Activated naive CD4-positive, alpha-beta T cell (primary cell): Measurements from ENCODE around the gene ELAVL4.

Source experiments
- DNase-seq, 4 experiments: peaks; one replicate each; lab custom pipeline; 2025; lab: John Stamatoyannopoulos, UW

ELAVL4 gene

DNA sequence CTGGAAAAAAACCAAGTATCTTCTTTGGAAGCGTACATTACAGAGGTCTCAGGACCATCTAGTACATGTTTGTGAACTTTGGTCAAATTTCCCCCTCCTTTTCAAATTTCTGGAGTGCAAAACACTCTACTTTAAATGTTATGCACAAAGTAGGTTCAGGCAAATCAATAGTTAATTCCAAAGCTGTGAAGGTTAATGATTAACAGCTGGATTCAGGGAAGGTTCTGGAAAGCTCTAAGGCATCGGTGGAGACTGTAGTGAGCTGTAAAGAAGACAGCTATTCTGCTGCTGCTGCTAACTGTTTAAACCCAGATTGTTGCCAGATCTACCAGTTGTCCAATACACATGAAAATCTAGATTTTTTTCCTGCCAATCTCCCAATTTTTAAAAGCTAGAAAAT, 70.9 kb downstream of the ELAVL4 start:
- DNase-seq: no peak

DNA sequence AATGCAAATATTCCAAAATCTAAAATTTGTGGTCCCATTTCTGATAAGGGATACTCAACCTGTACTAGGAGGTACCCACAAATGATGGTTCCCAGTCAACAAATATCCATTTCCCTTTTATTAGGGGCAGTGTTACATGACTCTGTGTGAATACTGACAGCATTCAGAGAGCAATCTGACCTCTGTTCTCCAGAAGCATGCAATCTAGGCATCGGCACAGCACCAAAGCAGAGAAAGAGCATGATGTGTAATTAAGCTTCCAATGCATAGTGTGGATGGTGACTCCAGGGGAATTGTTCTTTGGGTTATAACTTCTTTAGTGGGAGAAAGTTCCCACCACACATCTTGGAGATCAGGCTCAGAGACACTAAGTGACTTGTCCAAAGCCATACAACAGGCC, 71.6 kb downstream of the ELAVL4 start:
- no peak for DNase-seq

DNA sequence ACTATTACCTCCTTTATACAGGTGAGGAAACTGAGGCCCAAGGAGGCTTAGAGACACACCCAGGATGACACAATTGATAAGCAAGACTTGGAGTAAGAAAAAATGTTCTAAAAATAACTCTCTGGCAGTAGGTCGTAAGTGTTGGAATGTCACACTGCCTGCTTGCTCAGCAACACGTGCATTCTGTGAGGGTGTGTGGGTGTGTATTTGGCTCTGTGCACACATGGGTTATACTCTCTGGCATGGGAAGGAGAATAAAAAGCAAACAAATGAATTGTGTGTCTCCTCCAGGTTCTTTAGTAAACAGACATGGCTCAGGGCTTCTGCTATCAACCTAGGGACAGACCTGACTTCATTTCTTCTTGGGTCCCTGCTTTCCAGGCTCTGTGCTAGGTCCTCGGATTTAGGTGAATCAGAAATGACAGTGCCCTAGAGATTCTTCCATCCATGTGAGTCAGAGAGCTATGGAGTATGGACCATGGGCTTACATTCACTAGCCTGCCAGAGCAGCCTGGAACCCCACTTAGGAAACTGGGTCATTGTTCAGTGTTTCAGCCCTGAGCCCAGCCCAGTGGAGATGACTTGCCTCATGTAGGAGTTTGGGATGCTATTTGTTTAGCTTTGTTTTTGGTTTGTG, 72.4 kb downstream of the ELAVL4 start:
- no peak for DNase-seq

DNA sequence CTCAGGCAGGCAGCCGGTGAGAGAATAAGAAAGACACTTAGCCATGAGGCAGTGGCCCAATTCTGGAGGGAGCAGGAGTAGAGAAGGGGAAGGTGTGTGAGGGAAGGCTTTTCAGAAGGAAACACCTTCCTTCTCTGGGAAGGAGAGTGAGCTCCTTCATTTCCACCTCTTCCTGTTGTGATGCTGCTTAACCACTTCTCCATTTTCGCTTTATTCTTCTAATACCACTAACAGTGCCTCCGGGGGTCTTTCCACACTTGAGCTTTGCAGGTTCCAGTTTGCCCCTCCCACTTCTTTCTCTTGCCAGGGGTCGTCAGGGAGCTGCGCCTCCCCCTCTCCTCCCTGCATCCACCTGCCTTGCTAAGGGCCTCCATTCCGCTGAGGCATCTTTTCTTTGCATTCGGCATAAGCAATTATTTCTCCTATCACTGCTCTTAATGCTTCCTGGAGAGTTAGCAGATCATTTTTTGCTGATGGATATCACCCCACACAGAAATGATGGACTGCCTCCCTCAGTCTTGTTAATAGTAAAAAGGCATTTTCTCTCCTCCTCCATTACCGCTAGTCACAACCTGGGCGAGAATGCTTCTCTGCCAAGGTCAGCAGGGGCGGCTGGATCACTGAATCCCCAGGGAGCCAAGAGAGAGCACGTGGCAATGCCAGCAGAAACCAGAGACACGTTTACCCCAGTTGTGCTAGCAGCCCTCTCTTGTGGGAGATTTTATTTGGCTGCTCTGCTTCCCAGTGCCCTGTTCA, 74.8 kb downstream of the ELAVL4 start:
- no peak for DNase-seq

DNA sequence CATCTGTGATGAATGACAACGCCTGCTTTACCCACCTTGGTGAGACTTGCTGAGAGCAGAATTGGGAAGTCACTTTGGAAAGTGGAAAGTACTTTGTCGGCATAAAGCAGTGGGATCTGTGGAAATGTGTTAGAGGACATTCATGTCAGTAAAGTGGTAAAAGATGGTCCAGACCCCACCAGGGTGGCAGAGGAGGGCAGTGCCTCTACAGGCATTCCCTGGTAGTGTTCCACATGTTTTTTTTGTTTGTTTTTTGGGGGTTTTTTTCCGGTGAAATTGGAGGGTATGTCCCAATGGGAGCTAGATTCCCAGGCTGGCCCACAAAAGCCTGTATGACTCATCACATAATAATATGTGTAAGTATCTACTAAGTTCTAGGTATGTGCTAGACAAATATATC, 80.6 kb downstream of the ELAVL4 start:
- DNase-seq: no peak

DNA sequence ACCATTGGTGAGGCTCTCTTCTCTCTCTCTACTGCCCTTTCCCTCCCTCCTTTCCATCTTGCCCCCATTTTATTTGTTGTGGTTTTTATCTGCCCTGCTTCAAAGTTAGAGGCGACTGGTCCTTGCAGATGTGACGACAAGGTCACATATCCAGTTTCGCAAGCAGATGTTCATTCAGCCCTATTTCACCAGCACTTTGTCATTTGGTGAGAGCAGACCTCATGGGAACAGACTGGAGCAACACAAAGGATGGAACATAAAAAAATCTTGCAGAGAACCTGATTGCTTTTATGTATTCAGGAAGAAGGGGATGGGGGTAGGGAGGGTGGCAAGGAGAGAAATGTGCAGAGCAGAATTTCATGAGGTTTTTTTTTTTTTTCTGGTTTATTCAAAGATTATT, 84.3 kb downstream of the ELAVL4 start:
- no peak for DNase-seq

GRCh38 chr1:50195205-50195604, 86.5 kb downstream of the ELAVL4 start:
- no peak for DNase-seq

DNA sequence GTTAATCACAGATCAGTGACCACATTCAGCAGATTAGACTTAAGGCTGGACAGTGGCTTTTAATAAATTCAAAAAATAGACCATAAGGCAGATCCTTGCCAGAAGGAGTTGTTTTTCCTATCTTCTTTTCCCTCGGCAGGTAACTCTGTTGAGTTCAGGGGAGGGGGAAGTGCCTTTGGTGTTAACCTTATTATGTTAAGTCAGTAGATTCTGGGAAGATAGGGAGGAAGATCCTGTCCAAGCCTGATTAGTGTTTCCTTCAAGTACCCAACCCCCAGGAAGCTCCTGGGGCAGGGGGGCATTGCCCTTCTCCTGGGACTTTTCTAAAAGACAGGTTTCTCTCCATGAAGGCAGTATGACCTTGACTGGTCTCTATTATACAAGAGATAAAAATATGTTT, 87.4 kb downstream of the ELAVL4 start:
- no peak for DNase-seq

GRCh38 chr1:50197216-50197615, 88.5 kb downstream of the ELAVL4 start:
- no peak for DNase-seq

DNA sequence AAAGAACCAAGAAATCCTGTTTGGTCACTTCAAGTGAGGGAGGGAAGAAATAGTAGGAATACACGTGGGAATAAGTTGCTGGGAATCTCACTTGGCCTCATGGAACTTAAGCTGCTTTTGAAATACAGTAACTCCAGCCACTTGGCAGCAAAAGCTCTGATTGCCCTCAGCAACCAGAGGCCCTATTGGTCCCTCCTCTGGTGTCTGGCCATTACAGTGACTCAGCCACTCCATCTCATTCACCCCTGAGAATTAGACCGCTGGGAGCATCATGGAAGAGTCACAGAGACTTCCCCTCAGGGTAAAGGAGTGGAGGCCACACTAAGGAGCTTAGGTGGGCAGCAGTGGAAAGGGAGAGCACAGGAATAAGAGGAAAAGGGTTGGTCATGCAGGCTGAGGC, 99.6 kb downstream of the ELAVL4 start:
- DNase-seq: no peak

DNA sequence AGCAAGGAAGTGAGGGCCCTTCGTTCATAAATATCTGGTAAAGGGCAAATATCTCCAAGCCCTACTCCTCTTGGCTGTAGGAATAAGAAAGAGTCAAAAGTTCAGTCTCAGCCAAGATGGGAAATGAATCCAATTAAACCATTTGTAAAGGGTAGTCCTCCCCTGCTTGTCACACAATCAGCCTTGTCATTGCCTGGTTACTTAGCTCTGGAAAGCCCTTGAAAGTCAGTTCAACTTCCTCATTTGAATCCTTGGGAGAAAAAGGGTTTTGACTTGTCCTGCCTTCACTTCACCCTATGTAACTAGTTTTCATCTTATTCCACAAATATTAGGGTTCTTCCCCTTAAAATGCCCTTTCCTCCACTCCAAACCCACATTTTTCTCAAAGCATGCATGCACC, 100.0 kb downstream of the ELAVL4 start:
- no peak for DNase-seq

- no peak for DNase-seq
These were observed 101.0 kb downstream of the ELAVL4 start for GRCh38 chr1:50209749-50210148.

DNA sequence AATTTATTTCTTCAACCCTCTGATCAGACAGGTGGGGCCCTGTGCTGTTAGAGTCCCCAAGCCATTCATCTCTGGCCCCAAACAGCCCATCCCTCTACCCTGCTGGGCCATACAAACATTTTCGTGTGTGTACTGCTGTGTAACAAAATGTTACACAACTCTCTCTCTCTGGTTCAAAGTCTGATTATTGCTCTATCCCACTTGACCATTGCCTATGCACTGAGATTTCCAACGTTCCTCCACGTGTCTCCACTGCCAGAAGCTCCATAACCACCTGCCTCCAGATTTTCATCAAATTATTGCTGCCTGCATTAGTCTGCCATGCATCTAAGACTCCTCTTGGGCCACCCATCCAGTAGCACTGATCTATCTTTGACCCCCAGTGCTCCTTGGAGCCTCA, 104.8 kb downstream of the ELAVL4 start:
- no peak for DNase-seq

- DNase-seq: no peak
These were observed 106.0 kb downstream of the ELAVL4 start for GRCh38 chr1:50214717-50215116.

DNA sequence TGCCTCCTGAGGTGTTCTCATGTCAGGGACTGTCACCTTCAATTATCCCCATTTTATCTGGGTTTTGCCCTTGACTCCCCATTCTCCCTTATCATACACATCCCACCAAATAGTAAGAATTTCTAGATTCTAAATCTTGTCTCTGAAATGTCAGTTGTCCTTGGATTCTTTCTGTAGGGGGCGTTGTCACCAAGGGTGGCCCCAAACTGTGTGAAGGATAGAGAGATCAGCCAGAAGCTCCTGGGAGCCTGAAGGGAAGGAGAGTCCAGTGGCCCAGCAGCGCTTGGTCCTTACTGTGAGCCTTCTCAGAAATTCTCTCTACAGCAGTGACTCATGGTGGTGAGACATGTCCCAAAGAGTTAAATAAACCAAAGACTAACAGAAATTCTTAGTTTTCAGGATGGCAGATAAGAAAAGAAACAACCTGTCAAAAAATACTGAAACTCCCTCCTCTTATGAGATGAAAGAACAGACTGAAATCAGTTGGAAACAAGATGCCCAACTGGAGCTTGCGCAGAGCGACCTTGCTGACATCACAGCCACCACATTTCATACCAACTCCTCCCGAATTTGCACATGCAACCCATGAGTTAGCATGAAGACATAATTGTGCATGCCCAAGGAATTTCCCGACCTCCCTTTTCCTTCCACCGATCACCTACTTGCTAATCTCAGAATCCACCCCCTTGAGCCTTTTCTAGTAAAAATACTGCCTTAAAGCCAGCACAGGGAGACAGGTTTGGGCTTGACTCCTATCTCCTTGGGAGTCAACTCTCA, 109.8 kb downstream of the ELAVL4 start:
- no peak for DNase-seq

- DNase-seq: no peak
These were observed 120.2 kb downstream of the ELAVL4 start for GRCh38 chr1:50228871-50229384.

- no peak for DNase-seq
These were observed 122.5 kb downstream of the ELAVL4 start for GRCh38 chr1:50231209-50231608.

DNA sequence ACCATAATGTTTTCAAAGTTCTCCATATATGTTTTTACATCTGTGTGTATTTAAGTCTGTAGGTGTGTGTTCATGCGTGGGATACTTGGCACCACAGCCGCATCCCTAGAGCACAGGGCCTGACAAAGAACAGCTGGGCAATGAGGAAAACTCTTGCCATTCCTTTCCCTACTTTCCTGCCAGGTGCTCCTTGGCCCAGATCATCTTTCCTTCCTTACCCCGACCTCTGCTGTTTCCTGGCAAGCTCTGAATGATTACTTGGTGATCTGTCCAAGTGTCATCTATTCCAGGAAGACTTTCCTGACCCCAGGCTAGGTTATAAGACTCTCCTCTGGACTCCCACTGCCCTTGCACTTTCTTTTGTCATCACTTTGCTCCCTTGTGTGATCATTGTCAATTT, 123.6 kb downstream of the ELAVL4 start:
- DNase-seq: no peak

DNA sequence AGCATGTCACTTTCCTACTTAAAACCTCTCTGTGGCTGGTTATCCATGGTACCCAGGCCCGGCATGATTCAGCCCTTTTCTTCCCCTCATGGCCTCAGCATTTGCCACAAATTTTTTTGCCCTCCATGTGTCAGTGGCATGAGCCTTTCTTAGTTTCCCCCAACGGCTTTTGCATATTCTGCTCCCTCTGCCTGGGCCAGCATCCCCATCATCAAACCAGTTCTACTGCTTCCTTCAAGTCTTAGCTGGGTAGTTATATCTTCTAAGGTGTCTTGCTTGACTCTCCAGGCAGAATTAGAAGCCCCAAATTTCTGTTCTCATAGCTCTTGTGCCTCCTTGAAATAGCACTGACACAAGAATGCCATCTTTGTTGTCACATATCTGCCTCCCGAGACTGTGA, 127.9 kb downstream of the ELAVL4 start:
- DNase-seq: no peak

GRCh38 chr1:50237056-50237455, 128.3 kb downstream of the ELAVL4 start:
- no peak for DNase-seq

GRCh38 chr1:50243939-50244338, 135.2 kb downstream of the ELAVL4 start:
- no peak for DNase-seq

DNA sequence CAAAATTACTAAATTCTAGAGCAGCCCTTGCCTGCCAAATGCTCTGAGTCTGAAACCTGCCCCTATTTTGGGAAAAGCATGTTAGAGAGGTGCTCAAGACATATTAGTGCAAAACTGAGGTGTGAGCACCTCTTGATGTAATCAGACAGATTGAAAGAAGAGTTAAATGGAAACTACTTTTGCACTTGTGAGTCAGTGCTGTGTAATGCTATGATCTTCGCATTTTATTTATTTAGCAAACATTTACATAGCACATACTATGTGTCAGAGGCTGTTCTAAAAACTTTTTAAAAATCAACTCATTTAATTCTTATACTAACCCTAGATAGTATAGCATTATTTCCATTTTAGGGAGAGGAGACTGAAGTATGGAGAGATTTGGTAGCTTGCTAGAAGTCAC, 138.1 kb downstream of the ELAVL4 start:
- DNase-seq: no peak

GRCh38 chr1:50251702-50252101, 143.0 kb downstream of the ELAVL4 start:
- DNase-seq: no peak
